GM21390 (cell line): Measurements from ENCODE around the gene FRG2C.
"Not testable (repeated sequence)": the region's sequence is repeated elsewhere in the genome, so short reads cannot be mapped to it uniquely, and the experiment has no call there.

ENCODE experiments used
- ATAC-seq: cut with Tn5 transposase; IDR thresholded peaks from one replicate; pipeline ENCODE4 v1.9.1; 2021; ENCODE audit not compliant: unreplicated experiment

Gene FRG2C

GRCh38 chr3:75664028-75664427 lies at the start of gene FRG2C:
Gene FRG2C, plus strand, starts transcription at chr3:75664328. Its CDS starts 52 bp downstream, at chr3:75664380.
- not testable (repeated sequence) for ATAC-seq

GRCh38 chr3:75618666-75619305 lies 45.3 kb upstream of the FRG2C start:
- ATAC-seq, result not testable (repeated sequence)

GRCh38 chr3:75619481-75620031 lies 44.6 kb upstream of the FRG2C start:
- not testable (repeated sequence) for ATAC-seq

DNA sequence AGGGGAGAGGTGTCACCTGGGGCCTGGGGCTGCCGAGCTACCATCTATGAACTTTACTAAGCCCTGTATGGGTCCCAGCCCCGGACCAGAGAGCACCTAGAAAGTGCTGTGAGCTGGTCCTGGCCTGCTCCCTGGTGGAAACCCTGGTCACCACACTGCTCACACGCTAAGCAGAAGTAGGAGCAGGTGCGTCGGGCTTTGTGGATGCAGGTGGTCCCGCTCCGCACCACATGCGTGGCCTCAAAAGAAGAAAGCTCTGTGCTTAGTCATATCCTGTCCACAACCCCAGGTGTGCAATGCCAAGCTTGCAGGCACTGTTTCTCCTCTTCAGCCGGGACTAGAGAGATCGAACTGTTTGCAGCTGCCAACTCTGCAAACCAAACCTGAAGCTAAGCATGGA lies 42.4 kb upstream of the FRG2C start:
- not testable (repeated sequence) for ATAC-seq

DNA sequence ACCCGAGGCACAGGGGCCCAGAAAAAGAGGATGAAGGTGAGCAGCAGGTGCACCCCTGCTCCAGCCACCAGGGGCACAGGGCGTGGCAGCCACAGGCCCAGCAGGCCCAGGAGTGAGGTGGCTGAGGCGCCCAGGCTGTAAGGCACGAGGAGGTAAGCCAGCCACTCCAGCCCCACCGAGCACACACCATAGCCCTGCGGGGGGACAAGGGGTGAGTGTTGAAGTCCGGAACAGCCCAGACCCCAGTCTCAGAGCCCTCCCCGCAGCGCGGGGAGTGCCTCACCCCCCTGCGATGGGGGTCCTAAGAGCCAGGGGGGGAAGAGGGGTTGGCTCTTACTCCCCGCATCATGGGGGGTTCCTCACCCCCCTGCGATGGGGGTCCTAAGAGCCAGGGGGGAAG lies 40.5 kb upstream of the FRG2C start:
- ATAC-seq, result not testable (repeated sequence)

DNA sequence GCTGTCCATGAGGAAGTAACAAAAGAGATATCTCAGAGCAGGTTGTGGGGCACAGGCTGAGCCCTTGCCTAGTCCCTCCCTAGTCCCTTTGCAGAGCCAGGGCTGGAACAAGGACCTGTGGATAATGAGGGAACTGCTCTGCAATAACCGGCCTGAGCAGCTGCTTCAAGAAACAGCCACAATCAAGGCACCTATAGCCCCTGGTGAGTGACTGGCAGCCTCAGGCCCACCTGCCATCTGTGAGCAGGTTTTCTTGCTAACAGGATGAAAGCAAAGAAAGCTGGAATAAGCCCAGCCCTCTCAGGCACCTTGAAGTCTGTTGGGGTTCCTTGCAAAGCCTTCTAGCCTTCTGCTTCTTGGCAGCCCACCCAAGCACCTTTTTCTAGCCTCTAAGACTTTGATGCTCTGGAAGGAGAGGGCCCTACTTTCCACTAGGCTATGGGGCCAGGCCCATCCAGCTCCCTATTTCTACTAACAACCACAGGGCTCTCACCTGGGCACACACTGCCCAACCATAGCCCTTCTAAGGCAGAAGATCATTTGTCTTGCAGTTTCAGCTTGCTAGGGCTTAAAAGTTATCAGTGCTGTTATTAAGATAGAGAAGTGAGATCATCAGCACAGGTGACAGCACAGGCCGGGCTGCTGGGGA lies 33.1 kb upstream of the FRG2C start:
- ATAC-seq, result not testable (repeated sequence)

DNA sequence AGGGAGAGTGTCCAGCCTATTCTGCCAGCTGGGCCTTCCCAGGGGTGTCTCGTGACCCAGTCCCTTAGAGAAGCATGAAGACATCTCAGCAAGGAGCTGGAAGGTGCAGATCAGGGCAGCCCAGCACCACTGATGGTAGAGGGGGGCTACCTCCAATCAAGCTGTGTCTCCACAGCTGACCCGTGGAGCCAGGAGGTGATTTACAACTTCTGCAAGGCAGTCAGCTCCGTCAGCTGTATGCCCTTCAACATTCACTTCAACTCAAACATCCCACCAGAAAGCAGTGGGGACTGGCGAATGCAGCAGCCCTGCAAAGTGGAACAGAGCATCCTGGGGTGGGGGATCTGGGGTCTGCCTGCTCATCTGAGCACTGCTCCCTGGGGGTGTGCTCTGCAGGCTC lies 32.6 kb upstream of the FRG2C start:
- ATAC-seq, result no peak

- not testable (repeated sequence) for ATAC-seq
Measured at GRCh38 chr3:75638947-75639346, 25.2 kb upstream of the FRG2C start.

DNA sequence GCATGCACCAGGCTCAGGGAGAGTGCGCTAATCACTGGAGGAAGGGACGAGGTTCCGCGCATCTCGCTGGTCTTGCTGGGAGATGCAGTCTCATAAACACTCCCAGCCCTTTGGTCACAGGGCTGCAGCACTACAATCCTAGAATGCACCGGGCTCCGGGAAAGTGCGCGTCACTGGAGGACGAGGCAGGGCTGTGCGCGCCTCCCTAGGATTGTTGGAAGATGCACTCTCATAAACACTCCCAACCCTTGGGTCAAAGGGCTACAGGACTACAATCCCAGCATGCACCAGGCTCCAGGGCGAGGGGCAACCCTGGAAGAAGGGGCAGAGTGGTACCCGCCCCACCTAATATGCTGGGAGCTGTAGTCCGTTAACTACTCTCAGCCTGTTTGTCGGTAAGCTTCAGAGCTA lies 23.0 kb upstream of the FRG2C start:
- ATAC-seq, result not testable (repeated sequence)

DNA sequence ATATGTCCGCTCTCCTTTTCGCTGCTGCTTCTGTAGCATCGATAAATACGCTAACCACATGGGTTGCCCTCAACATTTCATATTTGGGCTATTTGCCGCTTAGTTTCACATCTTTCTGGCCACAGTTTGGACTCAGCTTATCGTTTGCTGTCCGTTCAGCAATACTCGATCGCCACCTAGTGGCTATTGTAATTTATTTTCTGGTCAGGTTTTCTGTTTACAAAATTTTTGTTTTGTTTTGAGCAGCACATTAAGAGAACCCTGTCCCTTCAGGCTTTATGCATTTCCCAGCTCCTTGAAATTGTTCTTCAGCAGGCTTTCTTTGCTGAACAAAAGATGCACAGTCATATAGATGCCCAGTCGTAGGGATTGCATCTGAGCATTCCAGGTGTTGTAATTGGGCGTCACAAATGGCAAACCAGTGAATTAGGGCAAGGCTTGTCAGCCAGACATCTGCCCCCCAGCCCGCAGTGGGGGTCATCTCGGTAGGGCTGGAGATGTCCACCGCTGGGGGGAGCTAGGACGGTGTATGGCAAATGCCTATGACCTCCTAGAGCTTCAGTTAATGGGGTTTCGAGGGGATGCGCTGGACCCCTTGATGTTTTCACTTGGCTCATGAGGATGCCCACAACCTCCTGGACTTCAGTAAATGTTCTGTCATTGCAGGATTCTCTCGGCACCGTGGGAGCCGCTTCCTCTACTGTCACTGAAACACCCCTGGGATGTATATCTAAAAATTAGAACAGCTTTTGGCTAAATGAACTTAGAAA lies 20.9 kb upstream of the FRG2C start:
- not testable (repeated sequence) for ATAC-seq

DNA sequence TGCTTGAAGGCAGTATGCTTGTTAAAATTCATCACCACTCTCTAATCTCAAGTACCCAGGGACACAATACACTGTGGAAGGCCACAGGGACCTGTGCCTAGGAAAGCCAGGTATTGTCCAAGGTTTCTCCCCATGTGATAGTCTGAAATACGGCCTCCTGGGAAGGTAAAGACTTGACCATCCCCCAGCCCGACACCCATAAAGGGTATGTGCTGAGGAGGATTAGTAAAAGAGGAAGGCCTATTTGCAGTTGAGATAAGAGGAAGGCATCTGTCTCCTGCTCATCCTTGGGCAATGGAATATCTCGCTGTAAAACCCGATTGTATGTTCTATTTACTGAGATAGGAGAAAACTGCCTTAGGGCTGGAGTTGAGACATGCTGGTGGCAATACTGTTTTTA lies 18.6 kb upstream of the FRG2C start:
- not testable (repeated sequence) for ATAC-seq

- ATAC-seq, result no peak
Measured at GRCh38 chr3:75650191-75650590, 13.9 kb upstream of the FRG2C start.

DNA sequence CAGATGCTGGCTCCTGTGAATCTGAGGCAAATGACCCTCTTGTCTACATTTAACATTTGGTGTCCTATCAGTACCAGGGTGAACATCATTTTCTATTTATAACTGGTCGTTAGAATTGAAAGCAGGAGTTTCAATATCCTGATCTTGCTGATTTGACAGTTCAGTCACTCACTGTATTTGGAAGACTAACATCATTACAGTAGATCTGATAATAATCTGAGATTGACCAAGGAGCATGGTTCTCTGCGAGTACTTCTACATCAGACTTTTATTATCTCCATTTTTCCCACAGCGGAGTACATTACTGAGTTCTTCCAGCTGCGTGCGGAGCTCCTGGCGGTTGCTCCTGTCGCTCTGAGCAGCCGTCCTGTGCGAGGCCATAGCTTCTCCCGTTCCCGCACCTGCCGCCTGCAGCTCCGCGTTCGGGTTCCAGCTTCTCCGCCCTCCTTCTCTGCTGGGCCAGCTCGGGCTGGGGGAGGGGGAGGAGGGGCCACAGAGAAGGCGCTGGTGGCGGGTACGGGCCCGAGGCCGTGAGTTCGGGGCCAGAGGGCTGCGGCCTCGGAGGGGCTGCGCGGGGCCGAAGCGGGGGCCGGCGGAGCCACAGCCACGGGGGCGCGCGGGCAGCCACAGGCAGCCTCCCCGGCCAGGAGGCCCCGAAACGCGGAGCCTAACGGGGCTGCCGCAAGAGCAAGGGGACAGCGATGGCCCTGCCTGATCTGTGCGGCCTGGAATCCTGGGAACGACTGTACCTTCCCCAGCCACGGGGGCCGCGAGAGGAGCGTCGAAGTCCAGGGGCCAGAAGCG lies 8.8 kb upstream of the FRG2C start:
- not testable (repeated sequence) for ATAC-seq

- ATAC-seq, result not testable (repeated sequence)
Measured at GRCh38 chr3:75655956-75656355, 8.2 kb upstream of the FRG2C start.

DNA sequence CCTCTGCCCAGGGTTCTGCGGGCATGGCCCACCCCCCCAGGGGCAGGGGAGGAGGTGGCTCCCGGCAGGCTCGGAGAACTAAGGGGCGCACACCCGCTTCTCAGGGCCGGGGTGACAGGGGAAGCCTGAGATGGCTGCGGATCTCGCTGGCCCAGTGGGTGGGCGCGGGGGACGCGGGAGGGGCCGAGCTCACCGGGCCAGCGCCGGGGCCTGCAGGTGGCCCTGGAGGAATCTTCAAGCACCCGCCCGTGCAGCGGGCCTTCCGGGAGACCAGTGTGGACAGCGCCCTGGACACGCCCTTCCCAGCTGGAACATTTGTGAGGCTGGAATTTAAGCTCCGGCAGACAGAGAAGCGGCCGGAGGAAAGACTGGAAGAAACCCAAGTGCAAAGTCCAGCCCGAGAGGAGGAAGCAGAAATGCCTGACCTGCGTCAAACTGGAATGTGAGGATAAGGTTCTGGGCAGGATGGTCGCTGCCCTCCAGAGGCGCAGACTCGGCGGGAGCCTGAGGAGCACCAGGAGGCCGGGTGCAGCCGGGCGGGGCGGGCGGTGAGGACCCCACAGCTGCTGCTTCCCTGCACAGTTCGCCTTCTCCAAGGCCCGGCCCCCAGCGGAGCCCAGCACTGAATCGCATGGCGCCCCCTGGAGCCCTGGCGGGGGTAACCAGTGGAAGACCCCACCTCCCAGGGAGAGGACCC lies 5.6 kb upstream of the FRG2C start:
- ATAC-seq, result not testable (repeated sequence)

GRCh38 chr3:75659108-75659433 lies 5.1 kb upstream of the FRG2C start:
- not testable (repeated sequence) for ATAC-seq

- ATAC-seq, result not testable (repeated sequence)
Measured at GRCh38 chr3:75665626-75666025, 1.5 kb downstream of the FRG2C start.

DNA sequence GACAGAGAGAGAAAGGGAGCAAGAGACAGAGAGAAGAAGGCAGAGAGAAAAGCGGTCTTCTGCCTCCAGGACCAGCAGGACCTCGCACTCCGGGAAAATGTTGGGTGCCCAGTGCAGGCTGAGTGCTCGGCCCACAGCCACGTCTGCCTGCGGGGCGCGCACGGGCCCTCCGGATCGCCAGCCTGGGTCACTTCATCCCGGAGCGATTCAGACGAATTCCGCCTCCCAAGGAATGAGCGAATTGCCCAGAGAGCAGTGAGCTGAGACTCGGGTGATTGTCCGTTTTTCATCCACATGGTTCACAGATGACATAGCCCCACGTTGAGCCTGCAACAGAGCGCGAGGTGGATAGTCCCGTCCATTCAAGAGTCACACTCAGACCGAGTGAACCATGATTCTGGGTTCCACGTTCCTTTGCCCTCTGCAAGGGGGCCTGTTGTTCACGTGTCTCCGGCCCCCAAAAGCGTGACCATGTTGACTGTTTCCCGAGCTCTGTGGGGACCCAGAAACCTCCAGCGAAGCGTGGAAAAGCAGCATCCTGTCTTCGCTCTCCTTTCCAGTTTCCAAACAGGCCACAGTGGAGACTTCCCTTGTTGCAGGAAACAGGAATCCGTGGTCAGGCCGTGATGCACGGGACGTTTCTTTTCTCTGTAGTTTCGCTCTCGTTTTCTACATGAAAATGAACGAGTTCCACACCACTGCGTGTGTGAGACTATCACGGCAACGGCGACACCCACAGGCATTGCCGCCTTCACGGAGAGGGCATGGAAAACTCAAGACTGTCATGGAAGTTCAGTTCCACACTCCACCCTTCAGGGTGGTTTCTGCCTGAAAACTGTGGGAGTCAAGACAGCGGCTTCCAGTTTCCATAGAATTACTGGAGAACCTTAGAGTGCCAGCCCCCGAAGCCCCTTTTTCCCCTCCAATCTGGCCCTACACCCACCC lies 3.9 kb downstream of the FRG2C start:
- not testable (repeated sequence) for ATAC-seq

DNA sequence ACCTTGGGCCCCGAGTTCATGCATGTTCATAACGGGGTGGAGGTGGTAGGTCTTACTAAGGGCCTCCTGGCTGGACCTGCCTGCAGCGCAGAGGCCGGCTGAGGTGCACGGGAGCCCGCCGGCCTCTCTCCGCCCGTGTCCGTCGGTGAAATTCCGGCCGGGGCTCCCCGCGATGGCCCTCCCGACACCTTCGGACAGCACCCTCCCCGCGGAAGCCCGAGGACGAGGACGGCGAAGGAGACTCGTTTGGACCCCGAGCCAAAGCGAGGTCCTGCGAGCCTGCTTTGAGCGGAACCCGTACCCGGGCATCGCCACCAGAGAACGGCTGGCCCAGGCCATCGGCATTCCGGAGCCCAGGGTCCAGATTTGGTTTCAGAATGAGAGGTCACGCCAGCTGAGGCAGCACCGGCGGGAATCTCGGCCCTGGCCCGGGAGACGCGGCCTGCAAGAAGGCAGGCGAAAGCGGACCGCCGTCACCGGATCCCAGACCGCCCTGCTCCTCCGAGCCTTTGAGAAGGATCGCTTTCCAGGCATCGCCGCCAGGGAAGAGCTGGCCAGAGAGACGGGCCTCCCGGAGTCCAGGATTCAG lies 4.7 kb downstream of the FRG2C start:
- ATAC-seq, result not testable (repeated sequence)
